HG02981 (cell line): Measurements from ENCODE around the gene TGFBR1.
A peak's percentile ranks its signal among the peaks of the same experiment; 100 is the strongest.

Source experiments
- ATAC-seq: cut with Tn5 transposase; IDR thresholded peaks from one replicate; pipeline ENCODE4 v1.9.1; 2021; ENCODE audit warnings: mild to moderate bottlenecking, moderate library complexity; ENCODE audit not compliant: unreplicated experiment

Gene TGFBR1

DNA sequence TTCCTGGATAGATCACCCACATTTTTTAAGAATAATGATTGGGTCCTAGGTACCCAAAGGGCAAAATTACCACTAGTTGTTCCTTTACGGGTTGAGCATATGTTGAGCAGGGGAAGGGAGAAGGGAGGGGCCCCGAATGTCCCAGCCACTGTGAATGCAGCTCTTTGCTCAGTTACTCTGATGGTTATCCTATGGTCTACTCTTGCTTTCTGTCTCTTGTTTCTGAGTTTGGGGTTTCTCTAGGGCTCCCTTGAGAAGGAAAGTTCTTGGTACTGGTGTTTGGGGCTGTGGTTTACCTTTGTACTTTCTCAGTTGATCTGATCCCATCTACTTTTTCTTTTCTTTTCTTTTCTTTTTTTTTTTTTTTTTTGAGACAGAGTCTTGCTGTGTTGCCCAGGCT, 61.2 kb downstream of the TGFBR1 start:
- ATAC-seq, result no peak

DNA sequence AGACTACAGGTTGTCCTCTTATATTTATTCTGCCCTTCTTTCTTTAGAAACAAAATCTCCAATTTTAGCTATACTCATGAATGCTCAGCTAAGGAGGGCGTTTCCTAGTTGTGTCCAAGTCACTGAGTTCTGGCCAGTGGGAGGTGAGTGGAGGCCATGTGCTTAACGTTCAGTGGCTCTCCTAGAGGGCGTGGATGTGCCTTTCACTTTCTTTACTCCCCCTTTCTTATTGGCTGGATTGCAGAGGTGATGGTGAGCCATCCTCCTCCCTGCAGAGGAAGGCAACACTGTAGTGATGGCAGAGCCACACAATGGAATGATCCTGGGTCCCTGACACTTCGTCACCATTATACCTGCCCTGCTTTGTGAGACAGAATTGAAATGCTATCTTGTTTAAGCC, 62.2 kb downstream of the TGFBR1 start:
- ATAC-seq, result no peak

DNA sequence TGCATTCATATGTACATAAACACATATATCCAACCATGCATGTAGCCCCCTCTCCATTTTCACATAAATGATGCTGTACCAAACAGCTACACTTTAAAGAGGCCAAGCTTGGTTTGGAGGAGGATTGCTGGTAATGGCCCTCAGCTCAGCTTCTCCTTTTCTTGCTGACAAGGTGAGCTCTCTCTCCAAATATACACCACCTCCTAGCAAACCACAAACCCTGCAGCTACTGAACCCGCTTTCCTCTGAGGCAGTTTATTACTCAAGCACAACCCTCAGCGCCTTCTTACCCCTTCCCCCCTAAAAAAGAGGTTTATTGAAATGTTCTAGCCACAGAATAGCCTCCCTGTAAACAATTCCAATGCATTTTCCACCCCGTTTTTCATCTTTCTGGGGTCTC, 62.8 kb downstream of the TGFBR1 start:
- ATAC-seq, result no peak

DNA sequence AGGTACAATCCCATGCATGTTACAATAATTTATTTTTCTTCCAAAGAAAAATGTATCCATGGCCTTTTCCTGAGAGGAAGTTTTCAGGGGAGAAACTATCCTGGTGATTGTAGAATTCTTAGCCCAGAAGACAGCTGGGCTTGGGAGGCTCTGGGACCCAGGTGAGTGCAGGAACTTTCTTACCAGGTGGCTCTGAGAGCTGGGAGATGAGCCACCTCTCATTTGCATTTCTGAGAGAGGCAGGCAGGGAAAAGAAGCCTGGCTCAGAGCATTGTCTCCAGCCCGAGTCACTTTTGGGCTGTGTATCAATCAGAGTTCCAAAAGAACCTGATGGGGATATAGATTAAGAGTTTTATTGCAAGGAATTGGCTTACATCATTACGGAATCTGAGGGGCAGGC, 64.2 kb downstream of the TGFBR1 start:
- no peak for ATAC-seq

DNA sequence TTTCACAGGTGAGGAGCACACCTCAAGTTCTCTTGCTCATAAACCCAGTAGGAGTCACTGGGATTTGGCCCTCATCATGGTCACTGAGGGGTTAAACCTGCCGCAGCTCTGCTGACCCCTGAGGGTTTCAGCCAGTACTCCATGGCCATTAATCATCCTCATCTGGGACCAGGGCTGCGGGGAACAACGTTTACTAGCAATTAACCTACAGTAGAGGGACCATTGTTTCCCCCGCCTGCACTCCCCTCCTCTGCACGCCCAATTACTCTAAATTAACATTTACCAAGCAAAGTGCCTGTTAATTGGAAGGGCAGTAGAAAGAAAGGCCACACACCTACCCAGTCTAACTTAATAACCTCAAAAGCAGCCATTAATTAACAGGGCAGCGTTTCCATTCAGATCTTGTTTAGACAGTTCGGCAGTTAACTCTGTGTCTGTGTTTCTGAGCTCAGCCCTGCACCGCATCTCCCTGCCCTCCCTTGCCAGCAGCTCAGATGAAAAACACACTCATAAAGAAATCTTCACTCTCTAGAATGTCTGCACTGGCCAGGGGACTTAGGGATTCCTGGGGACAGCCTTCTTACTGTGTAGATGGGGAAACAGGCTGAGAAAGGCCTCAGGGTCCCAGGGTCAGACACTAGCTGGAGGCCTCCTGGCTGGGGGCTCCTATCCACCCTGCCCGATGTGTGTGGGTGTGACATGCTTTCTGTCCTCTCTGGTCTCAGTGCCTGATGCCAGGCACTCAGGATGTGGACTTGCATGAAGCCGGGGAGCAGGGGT, 65.3 kb downstream of the TGFBR1 start:
- ATAC-seq, result no peak

DNA sequence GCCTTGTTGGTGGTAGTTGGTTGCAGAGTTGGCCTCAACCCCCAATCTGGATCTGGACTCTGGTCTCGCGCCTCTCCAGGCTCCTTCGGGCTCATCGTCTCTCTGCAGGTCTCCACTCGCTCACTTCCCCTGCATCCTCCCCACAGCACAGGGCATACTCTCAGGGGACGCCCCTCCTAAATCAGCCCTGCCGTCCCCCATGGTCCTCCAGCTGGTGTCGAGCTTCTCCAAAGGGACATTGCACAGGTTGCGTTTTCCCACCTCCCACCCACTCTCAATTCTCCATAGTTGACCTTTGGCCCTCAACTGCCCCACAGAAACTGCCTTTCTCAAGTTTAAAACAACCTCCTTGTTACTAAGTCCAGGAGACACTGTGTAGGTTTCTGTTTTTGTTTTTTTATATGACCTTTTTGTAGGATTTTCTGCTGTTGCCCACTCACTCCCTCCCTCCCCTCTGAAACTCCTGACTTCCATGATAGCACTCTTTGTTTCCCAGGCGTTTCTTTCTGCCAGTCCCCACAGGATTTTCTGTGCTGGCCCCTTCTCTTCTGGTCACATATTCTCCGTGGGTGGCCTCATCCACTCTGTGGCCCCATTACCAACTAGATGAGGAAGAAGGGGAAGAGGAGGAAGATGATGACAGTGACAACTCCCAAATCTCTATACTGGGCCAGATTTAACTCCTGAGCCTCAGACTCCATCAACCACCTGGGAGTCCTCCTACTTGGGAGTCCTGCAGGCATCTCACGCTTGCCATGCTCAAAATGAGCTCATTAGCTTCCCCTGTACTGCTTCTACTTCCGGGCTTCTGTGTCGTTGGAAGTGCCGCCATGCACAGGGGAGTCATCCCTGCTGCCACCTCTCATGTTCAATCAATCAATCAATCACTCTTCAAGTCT, 66.6 kb downstream of the TGFBR1 start:
- no peak for ATAC-seq

DNA sequence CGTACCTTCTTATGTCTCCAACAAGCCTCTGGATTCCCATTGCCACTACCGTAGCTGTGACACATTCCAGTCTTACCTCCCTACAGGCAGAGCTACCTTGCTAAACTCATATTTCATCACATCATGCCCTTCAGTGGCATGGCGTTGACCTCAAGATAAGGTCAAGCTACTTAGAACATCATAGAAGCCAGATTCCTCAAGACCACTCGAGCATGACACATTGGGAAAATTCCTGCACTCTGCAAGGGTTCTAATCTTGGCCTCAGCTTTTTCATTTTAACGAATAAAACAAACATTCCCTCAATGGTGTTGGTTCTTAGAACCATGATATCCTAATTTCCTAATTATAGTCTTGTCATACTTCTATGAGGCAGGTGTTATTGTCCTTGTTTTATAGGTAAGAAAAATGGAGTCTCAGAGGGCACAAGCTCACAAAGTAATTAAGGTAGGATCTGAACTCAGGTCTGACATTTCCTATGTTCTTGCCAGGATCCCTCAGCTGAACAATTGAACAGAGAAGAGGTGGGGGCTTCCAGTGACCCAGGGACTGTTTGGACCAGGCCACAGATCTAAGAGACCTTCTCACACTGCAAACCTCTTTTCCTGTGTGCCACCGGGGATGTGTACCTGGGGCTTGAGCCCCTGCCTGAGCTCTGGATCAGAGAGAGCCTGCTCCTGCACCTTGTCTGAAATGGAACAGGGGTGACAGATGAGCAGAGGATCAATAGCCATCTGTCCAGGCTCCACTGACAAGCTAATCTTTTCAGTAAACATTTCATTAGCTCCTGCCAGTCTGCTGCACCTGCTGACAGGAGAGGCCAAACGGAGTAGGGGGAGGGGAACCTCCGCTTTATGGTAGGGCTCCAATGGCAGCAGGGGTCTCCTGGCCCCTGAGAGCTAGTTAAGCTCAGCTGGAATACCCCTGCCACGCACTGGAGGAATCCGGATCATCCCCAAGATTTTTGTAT, 67.5 kb downstream of the TGFBR1 start:
- no peak for ATAC-seq

DNA sequence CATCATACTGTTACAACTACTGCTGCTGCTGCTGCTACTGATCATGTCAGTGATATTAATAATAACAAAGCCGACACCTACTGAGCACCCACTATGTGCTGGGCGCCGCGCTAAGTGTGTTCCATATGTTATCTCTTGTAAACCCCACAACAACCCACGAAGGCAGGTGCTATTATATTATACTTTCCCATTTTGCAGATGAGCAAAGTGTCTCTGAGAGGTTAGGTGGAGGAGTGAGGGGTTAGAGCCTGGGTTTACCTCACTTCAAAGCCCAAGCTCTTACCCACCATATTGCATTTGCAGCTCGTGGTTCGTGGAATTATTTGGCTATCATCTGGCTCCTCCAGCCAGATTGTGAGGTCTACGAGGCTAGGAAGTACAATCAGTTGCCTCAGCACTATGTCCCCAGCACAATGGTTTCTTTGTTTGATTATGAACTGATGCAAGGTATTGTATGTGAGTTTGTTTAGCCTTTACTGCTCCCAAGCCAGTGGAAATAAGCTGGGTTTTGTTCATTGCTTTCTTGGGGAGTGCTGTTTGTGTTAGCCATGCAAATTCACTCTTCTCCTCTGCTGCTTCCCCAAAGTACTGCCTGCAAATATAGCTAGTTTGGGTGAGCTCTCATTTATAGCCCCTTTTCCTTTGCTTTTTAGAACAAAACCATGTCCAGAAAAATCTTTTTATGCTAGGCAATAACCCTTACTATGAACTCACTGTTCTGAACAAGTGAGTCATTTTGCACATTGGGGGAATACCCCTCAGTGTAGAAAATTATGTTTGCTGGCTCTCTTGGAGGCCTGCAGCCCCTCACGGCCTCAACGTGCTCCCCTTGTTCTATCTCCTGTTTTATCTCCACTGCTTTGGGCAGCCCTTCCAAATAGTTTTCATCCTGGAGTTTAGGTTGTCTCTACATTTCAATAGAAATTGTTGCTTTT, 68.9 kb downstream of the TGFBR1 start:
- peak; percentile 45 for ATAC-seq

DNA sequence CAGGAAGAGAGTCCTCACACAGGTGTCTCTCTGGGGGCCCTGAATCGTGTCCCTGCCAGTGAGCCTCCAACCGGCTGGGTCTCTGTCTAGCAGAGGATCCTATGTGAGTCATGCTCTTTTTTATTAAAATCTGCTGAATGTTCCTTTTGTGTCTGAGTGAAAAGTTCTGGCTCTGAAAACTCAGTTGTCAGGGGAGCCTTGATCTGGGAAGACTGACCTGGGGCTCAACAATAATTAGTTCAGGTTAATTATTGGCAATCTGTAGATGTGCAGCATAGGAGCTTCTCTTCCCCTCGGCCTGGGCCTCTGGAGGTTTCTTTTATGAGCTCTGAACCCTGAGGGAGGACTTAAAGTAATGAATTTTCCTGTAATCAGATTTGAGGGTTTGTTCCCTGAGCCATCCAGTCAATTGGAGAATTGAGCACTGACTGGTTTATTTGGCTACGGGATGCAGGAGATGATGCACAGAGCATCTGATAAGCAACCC, 71.7 kb downstream of the TGFBR1 start:
- ATAC-seq, result peak; percentile 34

DNA sequence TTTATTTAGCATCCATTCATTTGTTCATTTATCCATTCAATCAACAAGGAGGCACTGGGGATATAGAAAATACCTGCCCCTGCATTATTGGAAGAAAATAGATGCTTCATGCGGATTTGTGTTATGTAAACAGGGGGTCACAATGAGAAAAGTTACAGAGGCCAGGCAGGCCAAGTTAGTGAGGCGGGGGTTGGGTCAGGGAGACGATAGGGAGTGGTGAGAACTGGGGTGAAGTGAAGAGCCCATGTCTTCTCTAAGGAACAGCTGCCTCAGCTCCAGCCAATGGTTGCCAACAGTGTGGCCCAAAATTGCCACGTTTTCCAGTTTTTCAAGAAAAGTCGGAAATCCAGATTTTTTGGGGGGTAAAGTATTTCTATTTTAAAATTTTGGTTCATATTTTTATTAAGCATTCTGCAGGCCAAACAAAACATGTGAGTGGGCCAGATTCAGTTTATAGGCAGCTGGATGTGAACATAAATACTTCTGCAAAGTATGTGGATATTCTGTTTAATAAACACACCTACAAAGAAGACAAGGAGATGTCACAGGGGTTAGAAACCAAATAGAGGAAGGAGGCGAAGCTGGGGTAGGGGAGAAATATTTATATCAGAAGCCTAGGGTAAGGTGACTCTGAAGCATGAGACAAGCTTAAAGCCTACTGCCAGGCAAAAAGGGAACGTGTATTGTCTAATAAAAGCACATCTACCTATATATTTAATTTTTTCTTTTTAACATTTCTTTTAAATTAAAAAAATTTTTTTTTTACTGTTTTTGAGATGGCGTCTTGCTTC, 72.9 kb downstream of the TGFBR1 start:
- ATAC-seq, result no peak

DNA sequence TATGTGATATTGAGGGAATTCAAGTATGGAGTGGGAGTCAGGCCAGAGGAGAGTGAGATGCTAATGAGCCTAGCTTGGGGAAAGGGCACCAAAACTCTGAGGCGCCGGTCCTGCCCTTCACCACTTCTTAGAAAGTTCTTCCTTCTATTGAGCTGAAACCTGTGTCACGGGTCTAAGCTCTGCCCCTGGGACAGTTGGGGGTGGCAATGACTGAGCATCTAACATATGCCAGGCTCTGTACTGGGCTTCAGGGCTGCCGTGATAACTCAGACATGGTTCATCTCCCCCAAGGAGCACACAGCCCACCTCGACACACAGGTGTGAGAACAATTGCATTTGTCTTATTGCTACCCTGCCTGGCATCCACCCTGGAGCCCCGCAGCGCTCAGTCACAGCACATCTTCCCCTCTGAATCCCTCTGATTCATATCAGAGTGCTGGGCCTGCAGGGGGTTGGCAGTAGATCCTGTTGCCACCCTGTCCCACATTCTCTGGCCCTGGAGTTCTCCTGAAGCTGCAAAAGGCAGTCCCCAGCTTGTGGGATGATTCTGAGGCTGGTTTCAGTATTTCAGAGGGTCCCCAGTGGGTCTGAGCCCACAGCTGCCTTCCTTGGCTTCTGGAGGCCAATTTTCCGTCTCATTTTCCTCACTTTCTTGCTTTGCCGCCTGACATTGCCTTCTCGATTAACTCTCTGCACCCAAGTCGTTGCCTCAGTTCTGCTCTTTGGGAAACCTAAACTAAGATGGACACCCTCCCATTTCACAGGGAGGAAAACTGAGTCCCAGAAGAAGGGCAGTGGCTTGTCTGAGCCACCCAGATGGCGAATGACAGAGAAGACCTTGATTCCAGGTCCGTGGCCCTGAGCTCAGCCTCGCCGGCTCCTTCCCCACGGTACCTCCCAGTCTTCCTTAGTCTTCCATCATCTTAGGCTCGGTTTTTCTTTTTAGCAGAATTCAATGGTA, 74.3 kb downstream of the TGFBR1 start:
- no peak for ATAC-seq

DNA sequence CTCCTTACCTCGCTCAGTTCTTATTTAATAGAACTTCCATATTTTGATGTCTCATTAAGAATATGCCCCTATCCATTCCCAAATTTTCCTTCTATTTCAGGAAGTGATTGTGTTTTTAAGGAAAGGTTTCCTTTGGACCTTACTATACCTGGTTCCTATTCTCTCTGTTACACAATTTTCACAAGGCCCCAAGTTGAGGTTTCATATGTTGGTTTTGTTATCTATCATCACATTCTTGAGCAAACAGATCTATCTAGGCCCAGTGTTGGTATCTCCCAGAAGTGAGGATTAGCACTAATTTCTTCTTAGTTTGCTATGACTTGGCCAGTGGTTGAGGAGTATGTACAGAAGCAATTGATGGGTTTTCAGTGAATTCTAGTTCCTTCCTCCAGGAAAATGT, 75.3 kb downstream of the TGFBR1 start:
- ATAC-seq, result no peak

DNA sequence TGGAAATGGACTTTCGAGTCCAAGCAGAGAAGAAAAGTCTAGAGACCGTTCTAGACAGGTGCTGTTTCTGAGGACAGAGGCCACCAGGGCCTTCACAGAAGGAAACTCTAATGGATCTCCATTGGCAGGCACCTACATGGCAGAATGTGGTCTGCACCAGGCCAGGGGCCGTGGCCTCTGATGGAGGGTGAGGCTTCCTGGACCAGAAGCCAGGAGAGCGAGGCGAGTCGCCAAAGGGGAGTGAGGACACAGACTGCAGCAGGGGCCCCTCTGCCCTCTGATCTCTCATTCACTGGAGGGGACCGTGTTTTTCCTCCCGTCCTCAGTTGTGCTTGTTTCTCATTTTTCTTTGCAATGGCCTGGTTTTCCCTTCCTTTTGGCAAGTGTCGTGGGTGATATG, 75.7 kb downstream of the TGFBR1 start:
- no peak for ATAC-seq

DNA sequence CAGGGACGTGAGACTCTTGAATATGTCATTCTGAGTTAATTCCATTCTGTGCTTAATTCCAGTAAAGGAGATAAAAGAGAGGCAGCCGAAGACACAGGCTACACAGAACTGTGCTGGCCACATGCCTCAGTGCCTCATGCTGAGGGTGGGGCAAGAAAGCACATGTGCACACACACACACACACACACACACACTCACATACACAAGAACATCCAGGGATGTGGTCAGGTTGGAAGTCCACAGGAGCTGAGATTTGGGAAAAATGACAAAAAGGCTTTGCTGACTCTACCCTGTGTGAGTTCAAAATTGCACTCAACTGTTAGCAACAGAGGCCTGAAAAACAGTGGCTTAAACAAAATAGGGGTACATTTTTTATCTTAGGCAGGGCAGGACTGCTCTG, 76.3 kb downstream of the TGFBR1 start:
- ATAC-seq, result no peak

DNA sequence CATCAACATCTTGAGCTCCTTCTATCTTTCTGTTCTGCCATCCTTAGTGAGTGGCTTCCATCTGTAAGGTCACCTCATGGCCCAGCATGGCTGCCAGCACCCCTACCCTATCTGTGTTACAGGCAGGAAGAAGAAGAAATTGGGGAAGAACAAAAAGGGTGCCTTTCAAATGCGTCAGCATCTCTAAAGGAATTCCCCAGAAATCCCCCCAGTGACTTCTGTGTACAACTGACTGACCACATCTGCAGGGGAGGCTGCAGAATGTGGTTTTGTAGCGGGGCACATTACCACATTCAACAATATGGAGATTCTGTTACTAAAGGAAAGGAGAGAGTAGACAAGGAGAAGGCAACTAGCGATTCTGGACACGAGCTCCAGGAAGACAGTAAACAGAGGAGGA, 76.7 kb downstream of the TGFBR1 start:
- ATAC-seq, result no peak

DNA sequence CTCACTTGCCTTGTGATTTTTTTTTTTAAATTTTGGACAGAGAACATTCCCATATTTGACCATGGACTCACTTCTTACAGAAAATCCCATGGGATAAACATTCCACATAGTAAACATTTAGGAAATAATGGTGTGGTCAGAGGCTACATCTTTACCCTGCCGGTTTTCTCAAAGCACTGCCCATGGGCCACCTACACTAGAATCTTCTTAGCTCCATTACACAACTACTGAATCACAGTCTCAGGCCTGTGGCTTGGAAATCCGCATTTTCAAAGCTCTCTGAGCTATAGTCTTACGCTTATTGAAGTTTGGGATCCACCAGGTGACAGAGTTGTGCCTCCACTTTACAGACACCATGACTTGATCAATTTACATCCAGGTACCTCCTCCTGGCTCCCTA, 77.4 kb downstream of the TGFBR1 start:
- ATAC-seq, result no peak

DNA sequence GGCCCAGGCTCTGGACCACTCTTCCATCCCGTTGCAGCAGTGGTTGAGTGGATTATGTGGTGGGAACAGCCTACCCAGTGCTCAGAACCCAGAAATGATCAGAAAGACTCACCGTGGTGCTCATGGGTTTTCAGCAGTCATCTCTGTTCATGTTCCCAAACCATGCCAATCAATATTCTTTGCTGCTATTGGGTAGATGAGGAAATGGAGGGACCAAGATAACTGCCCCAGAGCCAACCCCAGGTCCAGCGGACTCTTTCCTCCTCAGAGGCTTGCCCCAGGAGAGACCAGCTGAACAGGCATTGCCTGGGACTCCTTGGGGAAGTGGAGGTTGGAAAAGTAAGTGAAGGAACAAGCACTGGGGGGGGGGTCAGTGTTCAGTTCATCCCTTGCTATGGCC, 78.7 kb downstream of the TGFBR1 start:
- ATAC-seq, result no peak

DNA sequence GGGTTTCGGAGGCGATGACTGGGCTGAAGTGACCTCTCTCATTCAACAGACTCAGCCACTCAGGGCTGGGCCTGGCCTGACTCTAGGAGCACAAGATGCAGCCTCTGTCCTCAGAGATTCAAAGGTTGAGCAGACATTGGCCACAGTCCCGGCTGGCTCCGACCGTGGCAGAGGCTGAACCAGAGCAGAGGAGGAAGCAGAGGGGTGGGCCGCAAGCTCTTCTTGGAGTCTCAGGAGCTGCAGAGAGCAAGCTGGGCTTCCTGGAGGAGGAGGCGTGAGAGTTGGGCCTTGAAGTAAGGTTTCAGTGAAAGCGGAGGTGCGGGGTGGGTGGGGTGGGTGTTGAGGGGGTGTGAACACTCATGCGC, 79.2 kb downstream of the TGFBR1 start:
- no peak for ATAC-seq
